HG02571 (cell line): ENCODE data around the gene SLC8A3.

ENCODE experiments used
- ATAC-seq: cut with Tn5 transposase; IDR thresholded peaks from one replicate; pipeline ENCODE4 v1.9.1; 2021; ENCODE audit warnings: mild to moderate bottlenecking, moderate library complexity; ENCODE audit not compliant: unreplicated experiment

SLC8A3 gene

GRCh38 chr14:70123796-70124195, 65.0 kb downstream of the SLC8A3 start:
- no peak for ATAC-seq

- ATAC-seq, result no peak
Observed at GRCh38 chr14:70121521-70121920, 67.2 kb downstream of the SLC8A3 start.

GRCh38 chr14:70118064-70118463, 70.7 kb downstream of the SLC8A3 start:
- no peak for ATAC-seq

GRCh38 chr14:70116278-70116677, 72.5 kb downstream of the SLC8A3 start:
- ATAC-seq, result no peak

GRCh38 chr14:70114621-70115156, 74.1 kb downstream of the SLC8A3 start:
- no peak for ATAC-seq

- ATAC-seq, result no peak
Observed at GRCh38 chr14:70113211-70113610, 75.5 kb downstream of the SLC8A3 start.

- no peak for ATAC-seq
Observed at GRCh38 chr14:70108419-70108818, 80.3 kb downstream of the SLC8A3 start.

GRCh38 chr14:70107309-70107708, 81.4 kb downstream of the SLC8A3 start:
- ATAC-seq, result no peak

- no peak for ATAC-seq
Observed at GRCh38 chr14:70100071-70100470, 88.7 kb downstream of the SLC8A3 start.

- no peak for ATAC-seq
Observed at GRCh38 chr14:70098250-70098809, 90.4 kb downstream of the SLC8A3 start.

GRCh38 chr14:70097576-70098249, 91.0 kb downstream of the SLC8A3 start:
- no peak for ATAC-seq

- no peak for ATAC-seq
Observed at GRCh38 chr14:70096866-70097265, 91.9 kb downstream of the SLC8A3 start.

- no peak for ATAC-seq
Observed at GRCh38 chr14:70094631-70095030, 94.1 kb downstream of the SLC8A3 start.

GRCh38 chr14:70094106-70094505, 94.6 kb downstream of the SLC8A3 start:
- no peak for ATAC-seq

- no peak for ATAC-seq
Observed at GRCh38 chr14:70093156-70093555, 95.6 kb downstream of the SLC8A3 start.

- no peak for ATAC-seq
Observed at GRCh38 chr14:70087380-70087697, 101.4 kb downstream of the SLC8A3 start.

- no peak for ATAC-seq
Observed at GRCh38 chr14:70086685-70087379, 101.9 kb downstream of the SLC8A3 start.

- ATAC-seq, result no peak
Observed at GRCh38 chr14:70084226-70084625, 104.5 kb downstream of the SLC8A3 start.

GRCh38 chr14:70082394-70082793, 106.4 kb downstream of the SLC8A3 start:
- ATAC-seq, result no peak

GRCh38 chr14:70080076-70080475, 108.7 kb downstream of the SLC8A3 start:
- ATAC-seq, result no peak

GRCh38 chr14:70078329-70078728, 110.4 kb downstream of the SLC8A3 start:
- no peak for ATAC-seq

GRCh38 chr14:70077720-70078119, 111.0 kb downstream of the SLC8A3 start:
- ATAC-seq, result no peak
